OCI-LY1 (cell line): ENCODE measurements around the gene KIF22.

Experiments used
- EZH2 ChIP-seq: fragments of 200-600 bp; sonication (generic), shearing (Covaris generic); IDR thresholded peaks from 2 replicates; pipeline ENCODE4 v1.8.0; 2017; ENCODE audit warnings: borderline replicate concordance, mixed run types, mild to moderate bottlenecking, antibody characterized with exemption, low read length, moderate library complexity, mixed read lengths
- TF ChIP-seq, protein P1 (sequence below): fragments of 200-600 bp; sonication (generic), shearing (Covaris generic); IDR thresholded peaks from 2 replicates; pipeline ENCODE4 v1.5.1; 2017; ENCODE audit warnings: mild to moderate bottlenecking, antibody characterized with exemption, low read length, moderate library complexity, mixed read lengths

DNA sequence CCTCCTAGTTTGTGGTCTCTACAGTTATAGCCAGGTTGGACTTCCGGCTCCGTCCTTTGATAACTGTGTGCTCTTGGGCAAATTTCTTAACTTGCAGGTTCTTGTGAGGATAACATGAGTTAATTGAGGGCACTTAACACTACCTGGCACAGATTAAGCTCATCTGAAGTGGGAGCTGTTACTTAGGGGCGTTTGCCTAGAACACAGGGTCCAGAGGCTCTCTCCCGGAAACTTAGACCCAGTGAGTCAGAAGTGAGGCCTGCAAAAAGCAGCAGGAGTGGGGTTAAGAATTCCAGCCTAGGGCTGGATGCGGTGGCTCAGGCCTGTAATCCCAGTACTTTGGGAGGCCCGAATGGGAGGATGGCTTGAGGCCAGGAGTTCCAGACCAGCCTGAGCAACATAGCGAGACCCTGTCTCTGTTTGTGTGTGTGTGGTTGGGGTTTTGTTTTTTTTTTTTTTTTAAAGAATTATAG is 31.1 kb downstream of the KIF22 start:
- TF ChIP-seq, protein P1, sequence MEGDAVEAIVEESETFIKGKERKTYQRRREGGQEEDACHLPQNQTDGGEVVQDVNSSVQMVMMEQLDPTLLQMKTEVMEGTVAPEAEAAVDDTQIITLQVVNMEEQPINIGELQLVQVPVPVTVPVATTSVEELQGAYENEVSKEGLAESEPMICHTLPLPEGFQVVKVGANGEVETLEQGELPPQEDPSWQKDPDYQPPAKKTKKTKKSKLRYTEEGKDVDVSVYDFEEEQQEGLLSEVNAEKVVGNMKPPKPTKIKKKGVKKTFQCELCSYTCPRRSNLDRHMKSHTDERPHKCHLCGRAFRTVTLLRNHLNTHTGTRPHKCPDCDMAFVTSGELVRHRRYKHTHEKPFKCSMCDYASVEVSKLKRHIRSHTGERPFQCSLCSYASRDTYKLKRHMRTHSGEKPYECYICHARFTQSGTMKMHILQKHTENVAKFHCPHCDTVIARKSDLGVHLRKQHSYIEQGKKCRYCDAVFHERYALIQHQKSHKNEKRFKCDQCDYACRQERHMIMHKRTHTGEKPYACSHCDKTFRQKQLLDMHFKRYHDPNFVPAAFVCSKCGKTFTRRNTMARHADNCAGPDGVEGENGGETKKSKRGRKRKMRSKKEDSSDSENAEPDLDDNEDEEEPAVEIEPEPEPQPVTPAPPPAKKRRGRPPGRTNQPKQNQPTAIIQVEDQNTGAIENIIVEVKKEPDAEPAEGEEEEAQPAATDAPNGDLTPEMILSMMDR: no peak
- no peak for TF ChIP-seq EZH2
